Gastroesophageal sphincter (tissue), 3 donors: Measurements from ENCODE around the gene ANKRD30B.
"Not testable (repeated sequence)": the region's sequence is repeated elsewhere in the genome, so short reads cannot be mapped to it uniquely, and the experiment has no call there.

Source experiments
- CTCF ChIP-seq, 4 experiments: fragments of 200-600 bp in 2 of 4; fragments of 450-650 bp in 2 of 4; sonication (generic) in 1 of 4; IDR thresholded peaks; one replicate each; pipeline ENCODE4 v1.5.1; 2017 to 2019; ENCODE audit warnings: antibody characterized with exemption in 4 of 4, mild to moderate bottlenecking in 2 of 4, moderate library complexity in 2 of 4
- EP300 ChIP-seq: sonication (generic); formaldehyde crosslinking; IDR thresholded peaks from one replicate; pipeline ENCODE4 v1.6.1; 2017; ENCODE audit warnings: antibody characterized with exemption, mild to moderate bottlenecking
- POLR2A ChIP-seq, 2 donors: fragments of 450-650 bp; IDR thresholded peaks; one replicate each; pipeline ENCODE4 v1.6.1; 2017; ENCODE audit warnings: antibody characterized with exemption in 2 of 2, mild to moderate bottlenecking in 2 of 2, moderate library complexity in 1 of 2
- POLR2AphosphoS5 ChIP-seq: sonication (generic); formaldehyde crosslinking; IDR thresholded peaks from one replicate; pipeline ENCODE4 v1.6.1; 2017; ENCODE audit warnings: antibody characterized with exemption

- not testable (repeated sequence) for TF ChIP-seq CTCF (IDR thresholded peaks at IDR 0.05); POLR2A (IDR thresholded peaks at IDR 0.05); POLR2AphosphoS5; EP300
Measured at GRCh38 chr18:14841607-14842006, 93.6 kb downstream of the ANKRD30B start.
